Parathyroid adenoma (tissue), 2 donors: Measurements from ENCODE around the gene FKBP2.

Experiments
- H2AFZ ChIP-seq: fragments of 300-600 bp; sonication (generic); one replicate; pipeline ENCODE4 v1.7.0; 2017; ENCODE audit warnings: antibody characterized with exemption, mild to moderate bottlenecking
- H3K27ac ChIP-seq: fragments of 300-600 bp; sonication (generic); one replicate; pipeline ENCODE4 v1.7.0; 2017
- H3K27me3 ChIP-seq: fragments of 300-600 bp; sonication (generic); one replicate; pipeline ENCODE4 v1.7.0; 2017; ENCODE audit warnings: low read length; ENCODE audit not compliant: control insufficient read depth, insufficient read depth
- H3K36me3 ChIP-seq: fragments of 300-600 bp; sonication (generic); one replicate; pipeline ENCODE4 v1.7.0; 2017; ENCODE audit warnings: low read length; ENCODE audit not compliant: control insufficient read depth, insufficient read depth
- H3K4me1 ChIP-seq: fragments of 300-600 bp; sonication (generic); one replicate; pipeline ENCODE4 v1.7.0; 2017; ENCODE audit warnings: control low read depth
- H3K4me2 ChIP-seq: fragments of 300-600 bp; sonication (generic); one replicate; pipeline ENCODE4 v1.7.0; 2017; ENCODE audit warnings: low read length
- H3K4me3 ChIP-seq: fragments of 300-600 bp; sonication (generic); one replicate; pipeline ENCODE4 v1.7.0; 2017; ENCODE audit warnings: low read depth, low read length
- H3K79me2 ChIP-seq: fragments of 300-600 bp; sonication (generic); one replicate; pipeline ENCODE4 v1.7.0; 2017; ENCODE audit warnings: control low read depth
- H3K9ac ChIP-seq: fragments of 300-600 bp; sonication (generic); one replicate; pipeline ENCODE4 v1.7.0; 2017; ENCODE audit warnings: mild to moderate bottlenecking
- H3K9me3 ChIP-seq: fragments of 300-600 bp; sonication (generic); one replicate; pipeline ENCODE4 v1.7.0; 2017; ENCODE audit warnings: low read length; ENCODE audit not compliant: control insufficient read depth
- CTCF ChIP-seq: fragments of 300-600 bp; sonication (generic); IDR thresholded peaks from one replicate; pipeline ENCODE4 v1.7.0; 2017; ENCODE audit warnings: antibody characterized with exemption, mild to moderate bottlenecking
- donor health status: primary hyperparathyroidism.

FKBP2 gene

GRCh38 chr11:64218628-64219353, 22.1 kb upstream of the FKBP2 start:
- H3K9me3 ChIP-seq: no peaks in the 10 kb centered on the region
- H2AFZ ChIP-seq: no peak overlapping the region
- no peak overlapping the region for H3K4me2 ChIP-seq
- no peaks in the 10 kb centered on the region for H3K36me3 ChIP-seq
- no peaks in the 10 kb centered on the region for H3K27me3 ChIP-seq
- no peak overlapping the region for H3K9ac ChIP-seq
- no peak overlapping the region for H3K27ac ChIP-seq
- H3K4me1 ChIP-seq: no peaks in the 10 kb centered on the region
- no peak overlapping the region for H3K4me3 ChIP-seq
- no peak for TF ChIP-seq CTCF
- no peaks in the 10 kb centered on the region for H3K79me2 ChIP-seq

- Histone ChIP-seq H3K4me1 (no peaks in the 10 kb centered on the region), H3K27me3 (no peaks in the 10 kb centered on the region), H3K9me3 (no peaks in the 10 kb centered on the region), H2AFZ (no peak overlapping the region), H3K79me2 (no peaks in the 10 kb centered on the region), H3K27ac (no peak overlapping the region), H3K4me3 (no peak overlapping the region), H3K9ac (no peak overlapping the region), H3K36me3 (no peaks in the 10 kb centered on the region), H3K4me2 (no peak overlapping the region)
- TF ChIP-seq CTCF: no peak
These were observed 21.6 kb upstream of the FKBP2 start for GRCh38 chr11:64219354-64219684.

GRCh38 chr11:64219755-64220154, 21.1 kb upstream of the FKBP2 start:
- Histone ChIP-seq H3K9ac (no peak overlapping the region), H3K27ac (no peak overlapping the region), H3K4me1 (no peaks in the 10 kb centered on the region), H2AFZ (no peak overlapping the region), H3K9me3 (no peaks in the 10 kb centered on the region), H3K4me2 (no peak overlapping the region), H3K36me3 (no peaks in the 10 kb centered on the region), H3K27me3 (no peaks in the 10 kb centered on the region), H3K79me2 (no peaks in the 10 kb centered on the region), H3K4me3 (no peak overlapping the region)
- no peak for TF ChIP-seq CTCF

GRCh38 chr11:64220271-64220670, 20.6 kb upstream of the FKBP2 start:
- H3K4me1 ChIP-seq: no peaks in the 10 kb centered on the region
- no peak for TF ChIP-seq CTCF
- no peaks in the 10 kb centered on the region for H3K9me3 ChIP-seq
- no peaks in the 10 kb centered on the region for H3K36me3 ChIP-seq
- H3K9ac ChIP-seq: no peak overlapping the region
- H3K27ac ChIP-seq: no peak overlapping the region
- H2AFZ ChIP-seq: no peak overlapping the region
- no peaks in the 10 kb centered on the region for H3K79me2 ChIP-seq
- H3K27me3 ChIP-seq: no peaks in the 10 kb centered on the region
- H3K4me3 ChIP-seq: no peak overlapping the region
- H3K4me2 ChIP-seq: no peak overlapping the region

- no peak for TF ChIP-seq CTCF
- Histone ChIP-seq H2AFZ (no peak overlapping the region), H3K36me3 (no peaks in the 10 kb centered on the region), H3K4me3 (no peak overlapping the region), H3K9me3 (no peaks in the 10 kb centered on the region), H3K27ac (no peak overlapping the region), H3K27me3 (no peaks in the 10 kb centered on the region), H3K79me2 (no peaks in the 10 kb centered on the region), H3K4me2 (no peak overlapping the region), H3K4me1 (no peaks in the 10 kb centered on the region), H3K9ac (no peak overlapping the region)
These were observed 20.1 kb upstream of the FKBP2 start for GRCh38 chr11:64220798-64221197.
